HG02759 (cell line): ENCODE measurements around the gene FAM20C.

Source experiments
- ATAC-seq: cut with Tn5 transposase; IDR thresholded peaks from one replicate; pipeline ENCODE4 v1.9.1; 2021; ENCODE audit warnings: mild to moderate bottlenecking, moderate library complexity; ENCODE audit not compliant: unreplicated experiment

FAM20C gene

DNA sequence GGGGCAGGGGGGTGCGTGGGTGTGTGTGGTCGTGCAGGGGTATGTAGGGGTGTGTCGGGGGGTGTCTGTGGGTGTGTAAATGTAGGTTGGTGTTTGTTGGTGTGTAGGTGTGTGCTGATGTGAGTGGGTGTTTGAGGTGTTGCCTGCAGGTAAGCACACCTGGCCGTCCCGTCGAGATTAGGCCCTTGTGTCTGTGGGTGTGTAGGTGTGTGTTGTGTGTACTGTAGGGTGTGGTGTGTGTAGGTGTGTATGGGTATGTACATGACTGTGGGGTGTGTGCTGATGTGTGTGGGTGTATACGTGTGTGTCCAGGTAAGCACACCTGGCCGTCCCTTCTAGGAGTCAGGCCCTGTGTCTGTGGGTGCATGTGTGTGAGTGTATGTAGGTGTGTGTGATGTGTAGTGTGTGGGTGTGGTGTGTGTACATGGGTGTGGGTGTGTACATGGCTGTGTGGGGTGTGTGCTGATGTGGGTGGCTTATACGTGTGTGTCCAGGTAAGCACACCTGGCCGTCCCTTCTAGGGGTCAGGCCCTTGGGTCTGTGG lies 15.8 kb downstream of the FAM20C start:
- no peak for ATAC-seq

DNA sequence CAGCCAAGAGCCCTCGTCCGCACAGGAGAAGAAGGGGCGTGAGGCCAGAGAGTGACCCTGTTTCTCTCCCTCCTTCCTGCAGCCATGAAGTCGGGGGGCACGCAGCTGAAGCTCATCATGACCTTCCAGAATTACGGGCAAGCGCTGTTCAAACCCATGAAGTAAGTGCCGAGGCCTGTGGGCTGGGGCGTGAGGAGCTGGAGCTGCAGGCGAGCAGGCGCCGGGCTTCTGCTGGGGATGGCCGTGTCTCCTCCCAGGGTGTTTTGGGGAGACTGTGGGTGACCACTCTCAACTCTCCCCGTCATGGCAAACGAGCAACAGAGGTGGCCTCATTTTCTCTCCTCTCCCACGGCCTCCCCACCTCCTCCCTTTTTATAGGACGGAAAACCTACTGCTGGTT lies 16.4 kb downstream of the FAM20C start:
- ATAC-seq = no peak

GRCh38 chr7:209416-209815 lies 17.0 kb downstream of the FAM20C start:
- no peak for ATAC-seq

GRCh38 chr7:209906-210305 lies 17.5 kb downstream of the FAM20C start:
- no peak for ATAC-seq

DNA sequence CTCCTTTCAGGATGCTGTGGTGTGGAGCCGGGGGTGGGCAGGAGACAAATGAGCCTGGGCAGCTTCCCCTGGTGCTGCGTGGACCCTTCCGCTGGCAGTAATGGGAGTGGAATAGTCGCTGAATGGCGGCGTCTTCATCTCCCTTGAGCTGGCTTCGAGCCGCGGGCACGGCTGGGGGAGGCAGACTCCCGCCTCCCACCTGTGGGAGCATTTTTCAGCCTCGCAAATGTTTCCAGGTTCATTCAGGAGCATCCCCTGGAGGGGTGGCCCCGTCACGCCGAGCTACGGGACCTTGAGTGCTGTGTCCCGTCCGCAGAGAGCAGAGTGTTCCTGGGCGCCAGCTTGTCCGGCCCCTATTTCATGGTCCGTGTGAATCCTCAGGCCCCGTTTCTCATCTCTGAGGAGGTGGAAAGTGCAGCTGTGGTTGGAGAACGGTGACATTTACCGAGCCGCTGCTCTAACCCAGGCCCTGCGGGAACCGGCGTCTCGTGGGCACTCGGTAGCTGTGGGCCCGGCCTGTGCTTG lies 18.1 kb downstream of the FAM20C start:
- no peak for ATAC-seq

- ATAC-seq = no peak
Measured at GRCh38 chr7:211033-211714, 18.8 kb downstream of the FAM20C start.

DNA sequence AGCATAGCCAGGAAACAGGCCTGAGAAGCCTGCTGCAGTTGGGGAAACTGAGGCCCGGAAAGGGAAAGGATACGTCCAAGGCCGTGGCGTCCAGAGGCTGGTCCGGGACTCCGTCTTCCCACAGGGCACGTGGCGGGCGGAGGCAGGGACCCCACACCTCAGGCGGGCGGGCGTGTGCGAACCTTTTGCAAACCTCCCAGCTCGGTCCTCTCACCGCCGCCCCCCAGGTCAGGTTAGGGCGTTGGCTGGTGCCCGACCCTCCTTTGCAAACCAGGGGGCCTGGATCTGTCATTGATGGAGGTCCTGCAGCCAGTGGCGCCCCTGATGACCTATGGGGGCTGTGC lies 19.3 kb downstream of the FAM20C start:
- no peak for ATAC-seq

- ATAC-seq = no peak
Measured at GRCh38 chr7:212754-213153, 20.4 kb downstream of the FAM20C start.

DNA sequence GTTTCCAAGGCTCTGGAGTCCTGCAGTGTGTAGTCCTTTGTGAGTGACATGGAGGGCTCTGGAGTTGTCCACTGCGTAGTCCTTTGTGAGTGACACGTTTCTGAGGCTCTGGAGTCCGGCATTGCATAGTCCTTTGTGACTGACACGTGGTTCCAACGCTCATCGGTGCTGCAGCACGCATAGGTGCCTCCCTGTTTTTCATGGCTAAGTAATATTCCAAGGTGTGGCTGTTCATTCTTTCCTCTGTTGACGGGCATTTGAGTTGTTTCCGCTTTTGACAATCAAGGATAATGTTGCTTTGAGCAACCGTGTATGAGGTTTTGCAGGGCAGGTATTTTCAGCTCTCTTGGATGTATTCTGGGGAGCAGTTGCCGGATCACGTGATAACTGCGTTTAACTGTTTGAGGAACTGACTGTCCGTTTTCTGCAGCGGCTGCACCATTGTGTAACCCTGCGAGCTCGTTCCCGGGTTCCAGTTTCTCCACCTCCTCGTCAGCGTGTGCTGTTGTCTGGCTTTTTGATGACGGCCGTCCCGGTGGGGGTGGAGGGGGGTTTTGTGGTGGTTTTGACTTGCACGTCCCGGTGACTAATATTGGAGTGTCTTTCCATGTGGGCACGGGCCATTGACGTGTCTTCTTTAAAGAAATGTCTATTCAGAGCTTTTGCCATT lies 21.1 kb downstream of the FAM20C start:
- no peak for ATAC-seq

- ATAC-seq = no peak
Measured at GRCh38 chr7:214410-215212, 22.2 kb downstream of the FAM20C start.

- no peak for ATAC-seq
Measured at GRCh38 chr7:216360-217300, 24.3 kb downstream of the FAM20C start.

DNA sequence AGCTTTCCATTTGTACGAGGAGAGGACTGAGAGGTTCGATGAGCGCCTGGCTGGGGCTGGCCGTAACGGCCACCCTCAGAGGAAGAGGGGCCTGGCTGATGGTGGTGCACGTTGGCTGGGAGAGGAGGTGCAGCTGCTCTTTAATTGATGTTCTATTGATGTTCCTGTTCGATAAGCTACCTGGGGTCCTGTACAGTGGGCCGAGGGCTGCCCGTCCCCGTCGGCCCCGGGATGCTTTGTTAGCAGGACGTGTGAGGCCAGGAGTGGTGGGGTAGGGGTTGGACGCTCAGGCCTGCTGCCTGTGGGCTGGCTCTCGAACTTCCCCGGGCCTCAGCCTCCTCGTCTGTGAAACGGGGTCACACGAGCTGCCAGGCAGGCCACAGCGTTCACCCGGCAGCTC lies 25.4 kb downstream of the FAM20C start:
- no peak for ATAC-seq

- ATAC-seq = no peak
Measured at GRCh38 chr7:218316-218715, 25.9 kb downstream of the FAM20C start.

GRCh38 chr7:218896-219580 lies 26.7 kb downstream of the FAM20C start:
- no peak for ATAC-seq

- no peak for ATAC-seq
Measured at GRCh38 chr7:219581-220150, 27.3 kb downstream of the FAM20C start.

DNA sequence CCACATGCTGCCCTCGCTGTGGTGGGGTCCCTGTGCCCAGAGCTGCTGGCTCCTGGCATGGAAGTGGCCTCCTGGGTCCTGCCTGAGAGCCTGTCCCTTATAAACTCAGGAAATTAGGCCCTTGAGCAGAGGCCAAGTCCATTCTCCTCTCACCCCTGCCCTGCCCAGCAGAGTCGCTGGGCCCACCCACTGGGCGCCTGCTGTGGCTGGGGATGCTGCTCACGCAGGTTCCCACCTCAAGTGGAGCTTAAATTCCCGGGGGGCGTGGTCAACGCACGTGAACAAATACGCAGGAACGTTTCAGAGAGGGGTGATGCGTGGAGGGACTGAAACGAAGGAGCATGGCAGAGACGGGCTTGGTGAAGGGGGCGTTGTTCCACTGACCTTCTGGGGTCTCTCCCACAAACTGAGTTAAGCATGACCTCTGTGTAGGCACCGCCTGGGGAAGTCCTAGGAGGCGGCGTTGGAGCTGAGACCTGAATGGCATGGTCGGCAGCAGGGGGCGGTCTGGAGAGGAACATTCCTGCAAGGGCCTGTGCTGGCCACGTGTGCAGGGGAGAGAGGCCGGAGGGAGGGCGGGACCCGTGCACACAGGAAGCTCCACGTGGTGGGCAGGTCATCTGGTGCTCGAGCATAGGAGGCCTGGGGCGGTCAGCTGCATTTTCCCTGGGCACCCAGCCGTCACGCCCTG lies 27.9 kb downstream of the FAM20C start:
- ATAC-seq = no peak

DNA sequence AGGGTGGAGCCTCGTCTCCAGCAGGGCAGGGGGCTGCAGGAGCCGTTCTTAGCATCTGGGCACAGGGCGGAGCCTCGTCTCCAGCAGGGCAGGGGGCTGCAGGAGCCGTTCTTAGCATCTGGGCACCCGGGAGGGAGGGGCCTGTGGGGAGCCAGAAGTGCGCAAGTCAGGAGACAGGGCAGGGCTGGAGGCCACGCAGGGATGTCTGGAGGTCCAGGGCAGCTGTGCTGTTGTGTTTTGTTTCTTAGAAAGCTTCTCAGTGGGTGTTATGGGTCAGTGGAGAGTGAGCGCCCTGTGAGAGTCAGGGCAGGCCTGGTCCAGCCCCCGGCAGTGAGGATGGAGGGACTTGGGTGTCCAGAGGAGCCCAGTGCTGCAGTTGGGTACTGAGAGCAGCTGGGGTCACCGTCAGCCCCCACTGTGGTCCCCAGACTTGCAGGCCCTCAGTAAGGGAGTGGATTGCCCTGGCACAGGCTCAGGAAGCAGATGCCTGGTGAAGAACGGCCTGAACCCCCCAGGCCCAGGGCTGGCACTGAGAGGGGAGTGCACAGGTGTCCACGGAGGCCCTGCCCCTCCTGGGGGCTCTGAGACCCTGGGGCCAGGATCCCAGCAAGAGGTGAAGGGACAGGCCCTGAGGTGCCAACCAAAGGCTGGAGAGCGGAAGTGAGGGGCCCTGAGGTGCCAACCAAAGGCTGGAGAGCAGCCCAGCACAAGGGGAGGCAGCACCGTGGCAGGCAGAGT lies 29.8 kb downstream of the FAM20C start:
- no peak for ATAC-seq

DNA sequence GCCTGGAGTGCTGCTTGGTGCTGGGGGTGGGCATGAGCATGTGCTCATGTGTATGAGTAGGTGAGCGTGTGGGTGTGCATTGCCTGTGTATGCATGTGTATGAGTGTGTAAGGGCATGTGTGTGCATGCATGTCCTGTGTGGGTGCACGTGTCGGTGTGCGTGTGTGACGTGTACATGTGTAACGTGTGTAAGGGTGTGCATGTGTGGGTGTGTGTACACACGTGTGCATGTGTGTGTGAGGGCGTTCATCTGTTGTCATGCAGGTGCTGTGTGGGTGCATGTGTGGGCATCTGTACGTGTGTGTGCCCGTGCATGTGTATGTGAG lies 30.3 kb downstream of the FAM20C start:
- no peak for ATAC-seq
